HUES48 (cell line): Measurements from ENCODE around the gene DCTN3.
"Not testable (repeated sequence)": the region's sequence is repeated elsewhere in the genome, so short reads cannot be mapped to it uniquely, and the experiment has no call there.

ENCODE experiments used
- H3K27ac ChIP-seq: one replicate; pipeline ENCODE4 v1.7.0; 2013; ENCODE audit warnings: low read depth, low read length, inconsistent platforms
- H3K27me3 ChIP-seq: 2 replicates; pipeline ENCODE4 v1.6.1; 2013; ENCODE audit warnings: mild to moderate bottlenecking, low read length; ENCODE audit not compliant: control insufficient read depth, insufficient read depth
- H3K36me3 ChIP-seq: 2 replicates; pipeline ENCODE4 v1.6.1; 2013; ENCODE audit warnings: low read length; ENCODE audit not compliant: control insufficient read depth, insufficient read depth
- H3K4me1 ChIP-seq: 2 replicates; pipeline ENCODE4 v1.6.1; 2013; ENCODE audit warnings: mild to moderate bottlenecking, low read length; ENCODE audit not compliant: control insufficient read depth, insufficient read depth
- H3K4me3 ChIP-seq: 2 replicates; pipeline ENCODE4 v1.5.1; 2013; ENCODE audit warnings: mild to moderate bottlenecking, low read depth, low read length
- H3K9ac ChIP-seq: 2 replicates; pipeline ENCODE4 v1.6.1; 2013; ENCODE audit warnings: mild to moderate bottlenecking, low read depth, low read length, moderate library complexity
- H3K9me3 ChIP-seq: 2 replicates; pipeline ENCODE4 v1.6.1; 2013; ENCODE audit warnings: low read length; ENCODE audit not compliant: control insufficient read depth, insufficient read depth

Gene DCTN3

GRCh38 chr9:34646211-34647083 lies 26.2 kb upstream of the DCTN3 start, which contains the start of gene GALT:
Gene GALT (plus strand): TSS chr9:34646675. CDS start chr9:34646705, 30 bp downstream.
- Histone ChIP-seq H3K9me3 (no peaks in the 10 kb centered on the region), H3K36me3 (peaks cover 23% of the 10 kb centered on the region), H3K4me3 (peak within 1 kb of the TSS; percentile 92), H3K27me3 (no peaks in the 10 kb centered on the region), H3K4me1 (peaks cover 16% of the 10 kb centered on the region), H3K27ac (peak within 1 kb of the TSS; percentile 91), H3K9ac (peak within 1 kb of the TSS; percentile 73)

GRCh38 chr9:34644766-34645314 lies 24.5 kb upstream of the DCTN3 start:
- Histone ChIP-seq H3K27ac (peak overlapping the region; percentile 64), H3K4me1 (peaks cover 16% of the 10 kb centered on the region)

GRCh38 chr9:34642679-34643078 lies 22.4 kb upstream of the DCTN3 start:
- Histone ChIP-seq H3K9ac (no peak overlapping the region), H3K27ac (no peak overlapping the region), H3K9me3 (no peaks in the 10 kb centered on the region), H3K36me3 (no peaks in the 10 kb centered on the region), H3K4me3 (no peak overlapping the region), H3K27me3 (no peaks in the 10 kb centered on the region), H3K4me1 (peaks cover 20% of the 10 kb centered on the region)

More at GRCh38 chr9:34644766-34645314, 24.5 kb upstream of the DCTN3 start:
- Histone ChIP-seq H3K36me3 (peaks cover 20% of the 10 kb centered on the region), H3K4me3 (no peak overlapping the region), H3K9ac (no peak overlapping the region), H3K9me3 (no peaks in the 10 kb centered on the region), H3K27me3 (no peaks in the 10 kb centered on the region)

- H3K4me3 ChIP-seq, H3K27ac ChIP-seq, H3K9me3 ChIP-seq, H3K4me1 ChIP-seq, H3K27me3 ChIP-seq, H3K9ac ChIP-seq: not testable (repeated sequence)
- peaks cover 11% of the 10 kb centered on the region for H3K36me3 ChIP-seq
Measured at GRCh38 chr9:34639322-34639721, 19.0 kb upstream of the DCTN3 start.

- Histone ChIP-seq H3K9me3 (no peaks in the 10 kb centered on the region), H3K9ac (no peak overlapping the region), H3K27ac (no peak overlapping the region), H3K4me3 (peak overlapping the region; percentile 80), H3K4me1 (peaks cover 8% of the 10 kb centered on the region), H3K27me3 (peaks cover 9% of the 10 kb centered on the region; the same call in 1 of the 2 replicates), H3K36me3 (peaks cover 11% of the 10 kb centered on the region)
Measured at GRCh38 chr9:34638138-34638445, 17.8 kb upstream of the DCTN3 start.

- Histone ChIP-seq H3K36me3 (peaks cover 11% of the 10 kb centered on the region), H3K27ac (peak within 1 kb of the TSS; percentile 16)
Measured at GRCh38 chr9:34637356-34638137, 17.3 kb upstream of the DCTN3 start, which contains the start of gene SIGMAR1. Gene SIGMAR1 (minus strand): TSS chr9:34637787. CDS start chr9:34637697, 90 bp downstream.

GRCh38 chr9:34636791-34637355 lies 16.6 kb upstream of the DCTN3 start:
- Histone ChIP-seq H3K27ac (no peak overlapping the region), H3K9me3 (no peaks in the 10 kb centered on the region), H3K4me1 (peaks cover 8% of the 10 kb centered on the region), H3K9ac (peak overlapping the region; percentile 63; the same call in 1 of the 2 replicates), H3K36me3 (peaks cover 11% of the 10 kb centered on the region), H3K27me3 (peaks cover 20% of the 10 kb centered on the region), H3K4me3 (peak overlapping the region; percentile 80)

More at GRCh38 chr9:34637356-34638137, 17.3 kb upstream of the DCTN3 start, which contains the start of gene SIGMAR1:
- peak within 1 kb of the TSS; percentile 80 for H3K4me3 ChIP-seq
- H3K27me3 ChIP-seq, result peaks cover 13% of the 10 kb centered on the region; the same call in 1 of the 2 replicates
- H3K9ac ChIP-seq, result peak within 1 kb of the TSS; percentile 63; the same call in 1 of the 2 replicates
- H3K4me1 ChIP-seq, result peaks cover 8% of the 10 kb centered on the region
- no peaks in the 10 kb centered on the region for H3K9me3 ChIP-seq

GRCh38 chr9:34635556-34635955 lies 15.3 kb upstream of the DCTN3 start:
- H3K36me3 ChIP-seq, result peaks cover 11% of the 10 kb centered on the region
- no peak overlapping the region for H3K9ac ChIP-seq
- H3K27me3 ChIP-seq, result peaks cover 33% of the 10 kb centered on the region
- H3K4me3 ChIP-seq, result no peak overlapping the region
- H3K9me3 ChIP-seq, result no peaks in the 10 kb centered on the region
- H3K4me1 ChIP-seq, result peaks cover 8% of the 10 kb centered on the region
- no peak overlapping the region for H3K27ac ChIP-seq

GRCh38 chr9:34634551-34635248 lies 14.4 kb upstream of the DCTN3 start:
- Histone ChIP-seq H3K27ac (no peak overlapping the region), H3K4me3 (no peak overlapping the region), H3K4me1 (peaks cover 8% of the 10 kb centered on the region), H3K36me3 (peaks cover 11% of the 10 kb centered on the region), H3K9me3 (no peaks in the 10 kb centered on the region), H3K9ac (no peak overlapping the region), H3K27me3 (peaks cover 41% of the 10 kb centered on the region)
